ENCODE measurements around the gene CASP7.

Gene CASP7

DNA sequence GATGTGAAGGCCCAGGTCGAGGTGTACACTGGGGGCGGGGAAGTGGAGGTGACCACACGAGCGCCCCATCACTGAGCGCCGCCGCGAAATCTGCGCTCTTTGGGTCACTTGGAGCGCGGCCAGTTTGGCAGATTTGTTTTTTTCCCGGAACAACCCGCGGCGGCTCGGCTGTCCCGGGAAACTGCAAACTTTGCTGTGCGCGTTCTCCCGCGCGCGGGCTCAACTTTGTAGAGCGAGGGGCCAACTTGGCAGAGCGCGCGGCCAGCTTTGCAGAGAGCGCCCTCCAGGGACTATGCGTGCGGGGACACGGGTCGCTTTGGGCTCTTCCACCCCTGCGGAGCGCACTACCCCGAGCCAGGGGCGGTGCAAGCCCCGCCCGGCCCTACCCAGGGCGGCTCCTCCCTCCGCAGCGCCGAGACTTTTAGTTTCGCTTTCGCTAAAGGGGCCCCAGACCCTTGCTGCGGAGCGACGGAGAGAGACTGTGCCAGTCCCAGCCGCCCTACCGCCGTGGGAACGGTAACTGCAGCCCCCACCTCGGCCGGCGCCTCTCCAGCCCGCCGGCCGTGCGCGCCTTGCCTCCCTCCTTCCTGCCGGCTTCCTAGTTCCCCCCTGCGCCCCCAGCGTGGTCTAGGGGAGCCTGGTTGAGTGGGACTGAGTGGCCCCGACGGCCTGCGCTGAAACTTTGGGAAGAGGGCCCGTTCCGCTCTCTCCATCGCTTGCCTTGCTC is at the start of gene CASP7:
Gene CASP7 (plus strand): TSS at position 450 of the 727 bp plus-strand sequence. CDS start 17,582 bp downstream, outside the sequence.
- TF ChIP-seq NFIC (IDR thresholded peaks at IDR 0.05) (peak; percentile 80), CREB1 (IDR thresholded peaks at IDR 0.05; ENCODE audit: low read depth) (no peak), TAF1 (IDR thresholded peaks at IDR 0.05; ENCODE audit: low read depth) (peak; percentile 47; the same call in 1 of the 2 replicates), RAD21 (IDR thresholded peaks at IDR 0.05; ENCODE audit: low read depth) (peak; percentile 26; the same call in 1 of the 2 replicates), ZBTB7A (IDR thresholded peaks at IDR 0.05; ENCODE audit: low read depth) (peak; percentile 55; the same call in 1 of the 2 replicates), FOXM1 (IDR thresholded peaks at IDR 0.05; ENCODE audit: borderline replicate concordance, low read depth) (no peak), EP300 (IDR thresholded peaks at IDR 0.05; ENCODE audit: borderline replicate concordance) (no peak), EGR1 (IDR thresholded peaks at IDR 0.05) (no peak), TCF12 (IDR thresholded peaks at IDR 0.05; ENCODE audit: low read depth) (peak; percentile 37; the same call in 1 of the 2 replicates), CEBPB (IDR thresholded peaks at IDR 0.05) (no peak)
- TF ChIP-seq, protein P1, sequence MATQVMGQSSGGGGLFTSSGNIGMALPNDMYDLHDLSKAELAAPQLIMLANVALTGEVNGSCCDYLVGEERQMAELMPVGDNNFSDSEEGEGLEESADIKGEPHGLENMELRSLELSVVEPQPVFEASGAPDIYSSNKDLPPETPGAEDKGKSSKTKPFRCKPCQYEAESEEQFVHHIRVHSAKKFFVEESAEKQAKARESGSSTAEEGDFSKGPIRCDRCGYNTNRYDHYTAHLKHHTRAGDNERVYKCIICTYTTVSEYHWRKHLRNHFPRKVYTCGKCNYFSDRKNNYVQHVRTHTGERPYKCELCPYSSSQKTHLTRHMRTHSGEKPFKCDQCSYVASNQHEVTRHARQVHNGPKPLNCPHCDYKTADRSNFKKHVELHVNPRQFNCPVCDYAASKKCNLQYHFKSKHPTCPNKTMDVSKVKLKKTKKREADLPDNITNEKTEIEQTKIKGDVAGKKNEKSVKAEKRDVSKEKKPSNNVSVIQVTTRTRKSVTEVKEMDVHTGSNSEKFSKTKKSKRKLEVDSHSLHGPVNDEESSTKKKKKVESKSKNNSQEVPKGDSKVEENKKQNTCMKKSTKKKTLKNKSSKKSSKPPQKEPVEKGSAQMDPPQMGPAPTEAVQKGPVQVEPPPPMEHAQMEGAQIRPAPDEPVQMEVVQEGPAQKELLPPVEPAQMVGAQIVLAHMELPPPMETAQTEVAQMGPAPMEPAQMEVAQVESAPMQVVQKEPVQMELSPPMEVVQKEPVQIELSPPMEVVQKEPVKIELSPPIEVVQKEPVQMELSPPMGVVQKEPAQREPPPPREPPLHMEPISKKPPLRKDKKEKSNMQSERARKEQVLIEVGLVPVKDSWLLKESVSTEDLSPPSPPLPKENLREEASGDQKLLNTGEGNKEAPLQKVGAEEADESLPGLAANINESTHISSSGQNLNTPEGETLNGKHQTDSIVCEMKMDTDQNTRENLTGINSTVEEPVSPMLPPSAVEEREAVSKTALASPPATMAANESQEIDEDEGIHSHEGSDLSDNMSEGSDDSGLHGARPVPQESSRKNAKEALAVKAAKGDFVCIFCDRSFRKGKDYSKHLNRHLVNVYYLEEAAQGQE (IDR thresholded peaks at IDR 0.05; ENCODE audit: low read depth), result no peak
- TF ChIP-seq, protein P2, sequence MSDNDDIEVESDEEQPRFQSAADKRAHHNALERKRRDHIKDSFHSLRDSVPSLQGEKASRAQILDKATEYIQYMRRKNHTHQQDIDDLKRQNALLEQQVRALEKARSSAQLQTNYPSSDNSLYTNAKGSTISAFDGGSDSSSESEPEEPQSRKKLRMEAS (IDR thresholded peaks at IDR 0.05), result peak; percentile 58; the same call in 1 of the 2 replicates
- TF ChIP-seq, protein P3, sequence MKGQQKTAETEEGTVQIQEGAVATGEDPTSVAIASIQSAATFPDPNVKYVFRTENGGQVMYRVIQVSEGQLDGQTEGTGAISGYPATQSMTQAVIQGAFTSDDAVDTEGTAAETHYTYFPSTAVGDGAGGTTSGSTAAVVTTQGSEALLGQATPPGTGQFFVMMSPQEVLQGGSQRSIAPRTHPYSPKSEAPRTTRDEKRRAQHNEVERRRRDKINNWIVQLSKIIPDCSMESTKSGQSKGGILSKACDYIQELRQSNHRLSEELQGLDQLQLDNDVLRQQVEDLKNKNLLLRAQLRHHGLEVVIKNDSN (IDR thresholded peaks at IDR 0.05), result no peak

DNA sequence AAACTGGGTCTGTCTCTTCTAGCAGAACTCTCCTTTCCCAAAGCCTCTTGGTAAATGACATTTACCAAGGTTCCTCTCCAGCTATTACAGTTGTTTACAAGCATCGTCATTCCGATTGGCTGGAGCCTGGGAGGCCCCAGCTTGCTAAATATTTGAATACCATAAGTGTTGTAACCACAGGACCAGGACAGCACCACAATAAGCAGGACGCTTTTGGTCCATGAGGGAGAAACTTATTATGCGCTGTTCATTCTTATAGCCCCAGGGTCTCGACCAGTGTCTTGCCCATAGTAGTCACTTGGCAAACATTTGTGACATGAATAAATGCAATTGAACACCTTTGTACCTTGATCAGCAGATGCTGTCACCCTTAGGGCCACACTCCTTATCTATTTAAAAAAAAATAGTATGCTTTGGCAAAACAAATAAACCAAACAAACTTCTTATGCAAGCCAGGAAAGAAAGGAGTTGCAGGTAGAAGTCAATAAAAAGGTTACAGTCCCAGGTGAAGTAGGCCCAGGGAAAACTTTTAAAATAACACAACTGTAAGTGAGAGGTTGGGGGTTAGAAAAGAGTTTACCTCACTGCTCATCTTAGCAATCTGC is 48.7 kb upstream of the CASP7 start:
- TF ChIP-seq RAD21 (IDR thresholded peaks at IDR 0.05; ENCODE audit: low read depth) (no peak), CEBPB (IDR thresholded peaks at IDR 0.05) (no peak), CREB1 (IDR thresholded peaks at IDR 0.05; ENCODE audit: low read depth) (no peak), YY1 (IDR thresholded peaks at IDR 0.05; ENCODE audit: low read depth) (no peak), EP300 (IDR thresholded peaks at IDR 0.05; ENCODE audit: borderline replicate concordance) (no peak), TAF1 (IDR thresholded peaks at IDR 0.05; ENCODE audit: low read depth) (no peak), FOXM1 (IDR thresholded peaks at IDR 0.05; ENCODE audit: borderline replicate concordance, low read depth) (no peak), TEAD4 (IDR thresholded peaks at IDR 0.05) (no peak), TCF12 (IDR thresholded peaks at IDR 0.05; ENCODE audit: low read depth) (no peak), ZBTB7A (IDR thresholded peaks at IDR 0.05; ENCODE audit: low read depth) (no peak), NFIC (IDR thresholded peaks at IDR 0.05) (no peak), EGR1 (IDR thresholded peaks at IDR 0.05) (no peak)
- TF ChIP-seq, protein P3 (IDR thresholded peaks at IDR 0.05), result no peak
- TF ChIP-seq, protein P2 (IDR thresholded peaks at IDR 0.05), result no peak
- TF ChIP-seq, protein P1 (IDR thresholded peaks at IDR 0.05; ENCODE audit: low read depth), result no peak

DNA sequence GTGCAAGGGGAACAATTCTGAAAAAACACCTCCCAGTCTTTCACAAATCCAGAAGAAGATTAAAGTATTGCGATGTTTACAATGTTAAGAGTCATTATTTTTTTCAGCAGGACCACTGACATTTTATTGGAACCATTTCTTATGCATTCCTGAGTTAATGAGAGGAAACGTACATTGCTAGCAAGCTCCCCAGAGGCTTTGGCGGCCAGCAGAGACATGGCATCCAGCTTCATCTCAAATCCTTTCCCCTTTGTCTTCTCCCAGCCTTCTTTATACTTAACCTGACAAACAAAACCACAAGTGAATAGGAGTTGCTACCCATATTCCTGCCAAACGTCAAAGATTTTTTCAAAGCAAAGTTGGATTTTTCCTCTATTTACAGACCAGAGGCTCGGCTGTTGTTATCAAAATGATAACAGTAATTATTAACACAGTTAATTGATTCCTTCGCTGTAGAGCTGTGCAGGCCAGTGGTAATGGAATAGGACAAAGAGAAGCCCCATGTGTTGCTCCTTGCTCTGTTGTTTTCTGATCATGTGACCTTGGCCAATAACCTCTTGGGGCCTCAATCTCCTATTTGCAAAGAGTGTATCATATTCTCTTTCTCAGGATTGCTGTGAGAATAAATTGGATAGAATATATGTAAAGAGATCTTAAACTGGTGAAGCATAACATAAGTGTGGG is 47.9 kb upstream of the CASP7 start:
- TF ChIP-seq EP300 (IDR thresholded peaks at IDR 0.05; ENCODE audit: borderline replicate concordance), result no peak

DNA sequence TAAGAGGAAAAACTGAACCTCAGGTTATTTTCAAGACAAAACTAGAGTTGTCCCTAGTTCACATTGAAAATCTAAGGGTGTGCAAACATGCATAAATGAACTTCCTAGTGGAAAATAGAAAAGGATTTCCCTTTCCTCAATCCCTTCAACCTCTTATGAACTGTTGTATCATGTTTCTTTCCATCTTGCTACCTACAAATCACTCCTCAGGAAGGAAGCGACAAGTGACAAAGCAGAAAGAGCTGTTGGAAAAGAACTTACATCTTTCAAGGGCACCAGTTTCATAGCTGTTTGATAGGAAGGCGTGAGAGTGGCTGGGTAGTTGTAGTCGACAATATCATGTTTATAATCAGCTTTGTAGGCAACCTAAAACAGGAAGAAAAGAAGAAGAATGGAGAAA is 39.7 kb upstream of the CASP7 start:
- TF ChIP-seq TAF1 (IDR thresholded peaks at IDR 0.05; ENCODE audit: low read depth), result no peak
- no peak for TF ChIP-seq TCF12 (IDR thresholded peaks at IDR 0.05; ENCODE audit: low read depth)
- TF ChIP-seq, protein P2 (IDR thresholded peaks at IDR 0.05), result no peak
- no peak for TF ChIP-seq EGR1 (IDR thresholded peaks at IDR 0.05)
- TF ChIP-seq, protein P1 (IDR thresholded peaks at IDR 0.05; ENCODE audit: low read depth), result no peak
- no peak for TF ChIP-seq FOXM1 (IDR thresholded peaks at IDR 0.05; ENCODE audit: borderline replicate concordance, low read depth)
- TF ChIP-seq NFIC (IDR thresholded peaks at IDR 0.05), result no peak
